Mesendoderm (in vitro differentiated cells): ENCODE data around the gene ITPRID2.

ENCODE experiments used
- DNase-seq: peaks from one replicate; pipeline ENCODE4 v3.0.0; 2013
- H2AK5ac ChIP-seq: 2 replicates; pipeline ENCODE4 v1.6.1; 2013; ENCODE audit warnings: low read length, inconsistent platforms
- H2BK120ac ChIP-seq: 2 replicates; pipeline ENCODE4 v1.6.1; 2013; ENCODE audit warnings: low read depth, mild to moderate bottlenecking, low read length, moderate library complexity, mixed read lengths
- H2BK15ac ChIP-seq: replicated peaks from 2 replicates; pipeline ENCODE4 v1.6.1; 2013; ENCODE audit warnings: low read depth, mild to moderate bottlenecking, moderate library complexity
- H2BK5ac ChIP-seq: 2 replicates; pipeline ENCODE4 v1.6.1; 2013; ENCODE audit warnings: low read length, inconsistent platforms
- H3K18ac ChIP-seq: 2 replicates; pipeline ENCODE4 v1.6.1; 2013; ENCODE audit warnings: mild to moderate bottlenecking, low read length, mixed read lengths
- H3K23ac ChIP-seq: one replicate; pipeline ENCODE4 v1.6.1; 2013; ENCODE audit warnings: low read length
- H3K27ac ChIP-seq: 2 replicates; pipeline ENCODE4 v1.5.1; 2013; ENCODE audit warnings: low read depth, mild to moderate bottlenecking, inconsistent platforms, low read length, moderate library complexity
- H3K27me3 ChIP-seq: 2 replicates; pipeline ENCODE4 v1.6.1; 2013; ENCODE audit warnings: low read length, control low read depth, mild to moderate bottlenecking, inconsistent platforms; ENCODE audit not compliant: insufficient read depth, poor library complexity
- H3K36me3 ChIP-seq: 2 replicates; pipeline ENCODE4 v1.6.1; 2013; ENCODE audit warnings: low read length, inconsistent platforms; ENCODE audit not compliant: control insufficient read depth, insufficient read depth
- H3K4ac ChIP-seq: one replicate; pipeline ENCODE4 v1.6.1; 2013; ENCODE audit warnings: low read depth, mild to moderate bottlenecking, low read length, moderate library complexity
- H3K4me1 ChIP-seq: 2 replicates; pipeline ENCODE4 v1.6.1; 2013; ENCODE audit warnings: low read depth, low read length, inconsistent platforms; ENCODE audit not compliant: control insufficient read depth
- H3K4me2 ChIP-seq: 2 replicates; pipeline ENCODE4 v1.6.1; 2013; ENCODE audit warnings: low read length
- H3K4me3 ChIP-seq: 2 replicates; pipeline ENCODE4 v1.5.1; 2013; ENCODE audit warnings: mild to moderate bottlenecking, low read length
- H3K56ac ChIP-seq: one replicate; pipeline ENCODE4 v1.6.1; 2013; ENCODE audit warnings: low read length
- H3K79me1 ChIP-seq: 2 replicates; pipeline ENCODE4 v1.6.1; 2013; ENCODE audit warnings: low read length, inconsistent platforms
- H3K79me2 ChIP-seq: 2 replicates; pipeline ENCODE4 v1.6.1; 2013; ENCODE audit warnings: mild to moderate bottlenecking, low read length; ENCODE audit not compliant: control insufficient read depth, insufficient read depth
- H3K9ac ChIP-seq: 2 replicates; pipeline ENCODE4 v1.6.1; 2013; ENCODE audit warnings: low read length, inconsistent platforms
- H4K5ac ChIP-seq: one replicate; pipeline ENCODE4 v1.6.1; 2013; ENCODE audit warnings: low read length
- H4K8ac ChIP-seq: one replicate; pipeline ENCODE4 v1.6.1; 2013; ENCODE audit warnings: low read depth, mild to moderate bottlenecking, control low read depth, low read length, moderate library complexity
- WGBS: extraction: QIAGEN DNeasy Blood & Tissue Kit; methylation state at CpG from one replicate; pipeline ENCODE4 v1.1.7; 2013; ENCODE audit warnings: low lambda C conversion rate, missing lambda C conversion rate; ENCODE audit not compliant: insufficient coverage; ENCODE audit errors: extremely low coverage; 5-methylcytosine and 5-hydroxymethylcytosine counted together

ITPRID2 gene

GRCh38 chr2:181911830-181912229 lies 20.3 kb downstream of the ITPRID2 start:
- H3K79me2 ChIP-seq = no peaks in the 10 kb centered on the region
- H3K36me3 ChIP-seq = peaks cover 7% of the 10 kb centered on the region
- no peak overlapping the region for H2BK120ac ChIP-seq
- no peak overlapping the region for H2BK5ac ChIP-seq
- H3K23ac ChIP-seq = no peak overlapping the region
- H3K4me2 ChIP-seq = no peak overlapping the region
- H3K4me1 ChIP-seq = no peaks in the 10 kb centered on the region
- no peak for DNase-seq
- no peak overlapping the region for H3K56ac ChIP-seq
- no peak overlapping the region for H3K9ac ChIP-seq
- H2BK15ac ChIP-seq = no peak overlapping the region
- WGBS = no CpG with 5 or more reads among the region's 2 CpGs
- no peak overlapping the region for H3K4ac ChIP-seq
- H3K27me3 ChIP-seq = no peaks in the 10 kb centered on the region
- no peak overlapping the region for H4K5ac ChIP-seq
- H2AK5ac ChIP-seq = no peak overlapping the region
- no peak overlapping the region for H3K27ac ChIP-seq
- H3K4me3 ChIP-seq = no peak overlapping the region
- no peak overlapping the region for H3K18ac ChIP-seq
- H3K79me1 ChIP-seq = peaks cover 2% of the 10 kb centered on the region
- H4K8ac ChIP-seq = no peak overlapping the region

DNA sequence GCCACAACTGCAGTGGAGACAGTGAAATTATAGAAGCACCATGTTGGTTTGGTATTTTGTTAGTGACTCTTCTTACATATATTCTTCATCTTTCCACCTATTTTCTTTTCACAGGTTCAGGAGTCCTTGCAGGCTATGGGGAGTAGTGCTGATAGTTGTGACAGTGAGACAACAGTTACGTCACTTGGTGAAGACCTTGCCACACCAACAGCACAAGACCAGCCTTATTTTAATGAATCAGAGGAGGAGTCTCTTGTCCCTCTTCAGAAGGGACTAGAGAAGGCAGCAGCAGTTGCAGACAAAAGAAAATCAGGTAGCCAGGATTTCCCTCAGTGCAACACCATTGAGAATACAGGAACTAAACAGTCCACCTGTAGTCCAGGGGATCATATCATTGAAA lies 23.6 kb downstream of the ITPRID2 start:
- H3K79me2 ChIP-seq = no peaks in the 10 kb centered on the region
- H2AK5ac ChIP-seq = no peak overlapping the region
- DNase-seq = no peak
- H2BK120ac ChIP-seq = no peak overlapping the region
- peaks cover 2% of the 10 kb centered on the region for H3K79me1 ChIP-seq
- no peak overlapping the region for H3K4me2 ChIP-seq
- no peak overlapping the region for H3K27ac ChIP-seq
- H3K56ac ChIP-seq = no peak overlapping the region
- no peak overlapping the region for H3K4ac ChIP-seq
- no peak overlapping the region for H3K9ac ChIP-seq
- no peaks in the 10 kb centered on the region for H3K4me1 ChIP-seq
- no peaks in the 10 kb centered on the region for H3K27me3 ChIP-seq
- H3K23ac ChIP-seq = no peak overlapping the region
- peaks cover 9% of the 10 kb centered on the region for H3K36me3 ChIP-seq
- no peak overlapping the region for H2BK15ac ChIP-seq
- H2BK5ac ChIP-seq = no peak overlapping the region
- H4K8ac ChIP-seq = no peak overlapping the region
- WGBS = no CpG with 5 or more reads among the region's 1 CpG
- H3K4me3 ChIP-seq = no peak overlapping the region
- H3K18ac ChIP-seq = no peak overlapping the region
- no peak overlapping the region for H4K5ac ChIP-seq

GRCh38 chr2:181916726-181917718 lies 25.5 kb downstream of the ITPRID2 start:
- Histone ChIP-seq H3K36me3 (peaks cover 10% of the 10 kb centered on the region), H4K8ac (no peak overlapping the region), H3K4me2 (no peak overlapping the region), H3K23ac (no peak overlapping the region), H2BK5ac (no peak overlapping the region), H3K9ac (no peak overlapping the region), H2AK5ac (no peak overlapping the region), H3K79me1 (no peaks in the 10 kb centered on the region), H3K18ac (no peak overlapping the region), H2BK15ac (no peak overlapping the region), H3K27ac (no peak overlapping the region), H3K4ac (no peak overlapping the region), H2BK120ac (no peak overlapping the region), H3K4me1 (no peaks in the 10 kb centered on the region), H3K27me3 (no peaks in the 10 kb centered on the region), H4K5ac (no peak overlapping the region), H3K79me2 (no peaks in the 10 kb centered on the region), H3K4me3 (no peak overlapping the region), H3K56ac (no peak overlapping the region)
- DNase-seq = no peak
- no CpG with 5 or more reads among the region's 5 CpGs for WGBS

GRCh38 chr2:181918188-181918587 lies 26.7 kb downstream of the ITPRID2 start:
- Histone ChIP-seq H3K36me3 (peaks cover 11% of the 10 kb centered on the region), H2BK15ac (no peak overlapping the region), H3K4me2 (no peak overlapping the region), H3K9ac (no peak overlapping the region), H3K18ac (no peak overlapping the region), H4K8ac (no peak overlapping the region), H3K27ac (no peak overlapping the region), H2BK120ac (no peak overlapping the region), H3K79me2 (no peaks in the 10 kb centered on the region), H3K4ac (no peak overlapping the region), H3K56ac (no peak overlapping the region), H3K23ac (no peak overlapping the region), H2BK5ac (no peak overlapping the region), H2AK5ac (no peak overlapping the region), H3K4me1 (no peaks in the 10 kb centered on the region), H3K79me1 (no peaks in the 10 kb centered on the region), H3K4me3 (no peak overlapping the region), H3K27me3 (no peaks in the 10 kb centered on the region), H4K5ac (no peak overlapping the region)
- DNase-seq = no peak
- no CpG with 5 or more reads among the region's 5 CpGs for WGBS

- Histone ChIP-seq H3K27me3 (no peaks in the 10 kb centered on the region), H4K8ac (no peak overlapping the region), H3K9ac (no peak overlapping the region), H3K4me3 (no peak overlapping the region), H3K27ac (no peak overlapping the region), H3K4me1 (no peaks in the 10 kb centered on the region), H3K56ac (no peak overlapping the region), H3K23ac (no peak overlapping the region), H3K79me1 (peaks cover 2% of the 10 kb centered on the region), H3K4ac (no peak overlapping the region), H3K4me2 (no peak overlapping the region), H3K79me2 (no peaks in the 10 kb centered on the region), H2BK120ac (no peak overlapping the region), H4K5ac (no peak overlapping the region), H2BK5ac (no peak overlapping the region), H2BK15ac (no peak overlapping the region), H3K36me3 (peaks cover 7% of the 10 kb centered on the region), H2AK5ac (no peak overlapping the region), H3K18ac (no peak overlapping the region)
- DNase-seq = no peak
- WGBS = 100% methylated on average over 1 of the region's 1 CpG
These were observed 31.6 kb downstream of the ITPRID2 start for GRCh38 chr2:181923121-181923520.
